ENCODE results near the gene KCNH3. TPM values are rescaled to one million over a fixed set of nuclear protein-coding genes. Genes with fewer than 3 reads are reported as not detected.

Gene KCNH3
- polyA plus RNA-seq, 1 donor from 2014 or later: 0.63 TPM

DNA sequence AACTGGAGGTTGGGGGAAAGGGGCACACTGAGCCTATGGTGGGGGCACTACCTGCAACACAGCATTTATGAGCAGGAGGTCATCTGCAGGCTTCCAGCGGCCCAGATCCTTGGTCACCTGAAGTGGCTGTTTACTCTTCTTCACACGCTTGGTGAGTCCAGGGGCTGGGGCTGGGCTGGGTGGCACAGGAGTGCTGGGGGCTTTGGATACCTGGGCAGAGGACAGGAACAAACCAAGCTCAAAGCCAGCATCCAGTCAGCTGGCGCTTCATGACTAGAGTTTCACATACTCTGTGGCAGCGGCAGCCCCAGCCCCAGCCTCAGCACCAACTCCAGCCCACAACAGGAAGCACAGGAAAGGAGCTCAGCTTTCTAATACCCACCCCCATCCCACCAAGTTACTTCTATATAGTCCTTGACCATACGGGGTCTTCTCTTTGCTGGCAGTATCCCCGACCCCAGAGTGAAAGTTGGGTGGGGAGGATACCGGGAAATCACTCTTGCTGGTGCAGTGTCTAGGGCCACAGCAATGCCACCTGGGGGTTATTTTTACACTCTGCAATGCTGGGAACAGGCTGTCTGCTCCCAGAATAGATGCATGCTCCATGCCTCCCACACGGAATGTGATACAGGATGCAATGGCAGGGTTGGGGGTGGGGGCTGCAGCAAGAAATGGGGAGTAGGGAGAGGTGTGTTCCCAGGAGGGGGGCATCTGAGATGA, 26.0 kb downstream of the KCNH3 start (continued):
- TF ChIP-seq, protein P1, sequence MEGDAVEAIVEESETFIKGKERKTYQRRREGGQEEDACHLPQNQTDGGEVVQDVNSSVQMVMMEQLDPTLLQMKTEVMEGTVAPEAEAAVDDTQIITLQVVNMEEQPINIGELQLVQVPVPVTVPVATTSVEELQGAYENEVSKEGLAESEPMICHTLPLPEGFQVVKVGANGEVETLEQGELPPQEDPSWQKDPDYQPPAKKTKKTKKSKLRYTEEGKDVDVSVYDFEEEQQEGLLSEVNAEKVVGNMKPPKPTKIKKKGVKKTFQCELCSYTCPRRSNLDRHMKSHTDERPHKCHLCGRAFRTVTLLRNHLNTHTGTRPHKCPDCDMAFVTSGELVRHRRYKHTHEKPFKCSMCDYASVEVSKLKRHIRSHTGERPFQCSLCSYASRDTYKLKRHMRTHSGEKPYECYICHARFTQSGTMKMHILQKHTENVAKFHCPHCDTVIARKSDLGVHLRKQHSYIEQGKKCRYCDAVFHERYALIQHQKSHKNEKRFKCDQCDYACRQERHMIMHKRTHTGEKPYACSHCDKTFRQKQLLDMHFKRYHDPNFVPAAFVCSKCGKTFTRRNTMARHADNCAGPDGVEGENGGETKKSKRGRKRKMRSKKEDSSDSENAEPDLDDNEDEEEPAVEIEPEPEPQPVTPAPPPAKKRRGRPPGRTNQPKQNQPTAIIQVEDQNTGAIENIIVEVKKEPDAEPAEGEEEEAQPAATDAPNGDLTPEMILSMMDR (IDR thresholded peaks at IDR 0.05; ENCODE audit: poor library complexity, severe bottlenecking): no peak

DNA sequence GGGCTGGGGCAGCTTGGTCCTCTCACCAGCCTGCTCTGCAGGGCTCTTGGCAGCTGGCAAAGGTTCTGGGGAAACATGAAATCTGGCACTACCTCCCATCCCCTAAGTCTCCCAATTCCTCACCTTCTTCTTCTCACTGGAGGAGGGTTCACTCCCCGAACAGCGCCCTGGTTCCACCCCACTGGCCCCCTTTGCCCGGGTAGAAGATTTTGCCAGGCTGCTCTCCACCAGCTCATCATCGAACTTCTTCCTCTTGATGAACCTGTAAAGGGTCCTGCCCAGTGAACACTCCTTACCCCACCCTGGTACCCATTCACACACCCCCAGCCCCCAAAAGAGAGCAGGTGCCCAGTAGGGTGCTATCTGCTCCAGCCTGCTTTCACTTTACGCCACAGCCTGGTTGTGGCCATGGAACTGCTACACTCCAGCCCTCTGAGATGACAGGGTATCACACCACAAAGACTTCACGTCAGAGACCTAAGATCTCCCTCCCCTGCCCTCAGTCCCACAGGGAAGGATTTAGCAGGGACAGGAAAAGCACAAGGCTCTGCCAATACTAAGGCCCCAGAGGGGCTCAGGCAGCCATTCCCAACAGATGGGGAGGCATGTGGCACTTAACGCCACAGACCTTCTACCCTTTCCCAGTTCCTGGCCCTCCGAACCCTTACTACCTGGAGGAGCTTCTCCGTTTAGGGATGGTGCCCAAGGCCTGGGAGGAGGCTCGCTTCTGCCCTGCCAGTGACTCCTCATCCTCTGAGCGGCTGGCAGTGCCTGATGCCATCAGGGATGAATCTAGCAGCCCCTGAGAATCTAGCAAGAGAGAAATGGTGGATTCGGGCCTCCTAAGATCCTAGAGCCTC, 26.8 kb downstream of the KCNH3 start:
- no peak overlapping the region for H3K9ac ChIP-seq (ENCODE audit: low read length)
- no peaks in the 10 kb centered on the region for H3F3A ChIP-seq (ENCODE audit: insufficient read depth, low read length, poor library complexity, severe bottlenecking)
- H3K27ac ChIP-seq (ENCODE audit: low read length): no peak overlapping the region
- no peak overlapping the region for H2AFZ ChIP-seq (ENCODE audit: low read depth, low read length)
- H3K79me2 ChIP-seq (replicated peaks; ENCODE audit: insufficient read depth, low read length): peaks cover 11% of the 10 kb centered on the region
- no peaks in the 10 kb centered on the region for H3K27me3 ChIP-seq (ENCODE audit: insufficient read depth, low read depth, low read length)
- H3K4me2 ChIP-seq (ENCODE audit: low read length): no peak overlapping the region
- no peaks in the 10 kb centered on the region for H3K9me3 ChIP-seq (ENCODE audit: low read length)
- H3K9me2 ChIP-seq (ENCODE audit: insufficient read depth, low read length): no peaks in the 10 kb centered on the region
- H4K20me1 ChIP-seq (ENCODE audit: insufficient read depth): no peaks in the 10 kb centered on the region
- H3K4me3 ChIP-seq (ENCODE audit: low read length): no peak overlapping the region
- TF ChIP-seq MXI1 (conservative IDR thresholded peaks at IDR 0.05; ENCODE audit: poor library complexity, severe bottlenecking): no peak
- no peak for TF ChIP-seq EZH2 (IDR thresholded peaks at IDR 0.05; ENCODE audit: borderline replicate concordance, insufficient read depth, low read length, poor library complexity, severe bottlenecking)
- TF ChIP-seq POLR2AphosphoS5 (IDR thresholded peaks at IDR 0.05): no peak
- no peaks in the 10 kb centered on the region for H3K36me3 ChIP-seq (ENCODE audit: insufficient read depth, low read length)

DNA sequence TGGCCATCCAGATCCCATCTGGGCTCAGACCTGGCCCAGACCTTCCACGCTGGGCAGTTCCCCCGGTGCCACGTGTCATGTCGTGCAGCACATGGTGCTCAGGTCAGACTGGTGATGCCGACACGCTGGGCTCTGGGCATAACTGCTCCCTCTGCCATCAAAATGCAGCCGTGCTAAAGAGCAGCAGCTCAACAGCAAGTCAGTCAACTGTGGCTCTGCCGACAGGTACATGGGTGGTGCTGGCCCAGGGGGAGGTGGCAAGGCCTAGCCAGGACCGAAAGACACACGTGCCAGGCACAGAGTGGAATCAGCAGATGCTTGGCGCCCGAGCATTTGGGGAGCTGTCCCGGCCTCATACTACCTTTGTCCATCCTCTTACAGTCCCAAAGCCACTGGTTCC, 27.5 kb downstream of the KCNH3 start:
- H3K79me2 ChIP-seq (replicated peaks; ENCODE audit: insufficient read depth, low read length): peaks cover 11% of the 10 kb centered on the region
- no peak overlapping the region for H2AFZ ChIP-seq (ENCODE audit: low read depth, low read length)
- no peaks in the 10 kb centered on the region for H4K20me1 ChIP-seq (ENCODE audit: insufficient read depth)
- H3F3A ChIP-seq (ENCODE audit: insufficient read depth, low read length, poor library complexity, severe bottlenecking): no peaks in the 10 kb centered on the region
- H3K9me2 ChIP-seq (ENCODE audit: insufficient read depth, low read length): no peaks in the 10 kb centered on the region
- H3K9ac ChIP-seq (ENCODE audit: low read length): no peak overlapping the region
- no peaks in the 10 kb centered on the region for H3K36me3 ChIP-seq (ENCODE audit: insufficient read depth, low read length)
- no peaks in the 10 kb centered on the region for H3K9me3 ChIP-seq (ENCODE audit: low read length)
- H3K4me2 ChIP-seq (ENCODE audit: low read length): peak overlapping the region; percentile 99
- peak overlapping the region; percentile 95 for H3K4me3 ChIP-seq (ENCODE audit: low read length)
- TF ChIP-seq, protein P1 (IDR thresholded peaks at IDR 0.05; ENCODE audit: poor library complexity, severe bottlenecking): no peak
- TF ChIP-seq EZH2 (IDR thresholded peaks at IDR 0.05; ENCODE audit: borderline replicate concordance, insufficient read depth, low read length, poor library complexity, severe bottlenecking) (no peak), TAF1 (IDR thresholded peaks at IDR 0.05; ENCODE audit: low read depth) (no peak), SMC3 (conservative IDR thresholded peaks at IDR 0.05; ENCODE audit: poor library complexity) (no peak), RAD21 (conservative IDR thresholded peaks at IDR 0.05) (no peak), MXI1 (conservative IDR thresholded peaks at IDR 0.05; ENCODE audit: poor library complexity, severe bottlenecking) (no peak), POLR2AphosphoS5 (IDR thresholded peaks at IDR 0.05) (no peak)
- TF ChIP-seq, protein P2, sequence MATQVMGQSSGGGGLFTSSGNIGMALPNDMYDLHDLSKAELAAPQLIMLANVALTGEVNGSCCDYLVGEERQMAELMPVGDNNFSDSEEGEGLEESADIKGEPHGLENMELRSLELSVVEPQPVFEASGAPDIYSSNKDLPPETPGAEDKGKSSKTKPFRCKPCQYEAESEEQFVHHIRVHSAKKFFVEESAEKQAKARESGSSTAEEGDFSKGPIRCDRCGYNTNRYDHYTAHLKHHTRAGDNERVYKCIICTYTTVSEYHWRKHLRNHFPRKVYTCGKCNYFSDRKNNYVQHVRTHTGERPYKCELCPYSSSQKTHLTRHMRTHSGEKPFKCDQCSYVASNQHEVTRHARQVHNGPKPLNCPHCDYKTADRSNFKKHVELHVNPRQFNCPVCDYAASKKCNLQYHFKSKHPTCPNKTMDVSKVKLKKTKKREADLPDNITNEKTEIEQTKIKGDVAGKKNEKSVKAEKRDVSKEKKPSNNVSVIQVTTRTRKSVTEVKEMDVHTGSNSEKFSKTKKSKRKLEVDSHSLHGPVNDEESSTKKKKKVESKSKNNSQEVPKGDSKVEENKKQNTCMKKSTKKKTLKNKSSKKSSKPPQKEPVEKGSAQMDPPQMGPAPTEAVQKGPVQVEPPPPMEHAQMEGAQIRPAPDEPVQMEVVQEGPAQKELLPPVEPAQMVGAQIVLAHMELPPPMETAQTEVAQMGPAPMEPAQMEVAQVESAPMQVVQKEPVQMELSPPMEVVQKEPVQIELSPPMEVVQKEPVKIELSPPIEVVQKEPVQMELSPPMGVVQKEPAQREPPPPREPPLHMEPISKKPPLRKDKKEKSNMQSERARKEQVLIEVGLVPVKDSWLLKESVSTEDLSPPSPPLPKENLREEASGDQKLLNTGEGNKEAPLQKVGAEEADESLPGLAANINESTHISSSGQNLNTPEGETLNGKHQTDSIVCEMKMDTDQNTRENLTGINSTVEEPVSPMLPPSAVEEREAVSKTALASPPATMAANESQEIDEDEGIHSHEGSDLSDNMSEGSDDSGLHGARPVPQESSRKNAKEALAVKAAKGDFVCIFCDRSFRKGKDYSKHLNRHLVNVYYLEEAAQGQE (IDR thresholded peaks at IDR 0.05; ENCODE audit: borderline replicate concordance): no peak
- H3K27ac ChIP-seq (ENCODE audit: low read length): no peak overlapping the region
- no peaks in the 10 kb centered on the region for H3K27me3 ChIP-seq (ENCODE audit: insufficient read depth, low read depth, low read length)
